HG03045 (cell line): ENCODE data around the gene CFAP97.
"Not testable (repeated sequence)": the region's sequence is repeated elsewhere in the genome, so short reads cannot be mapped to it uniquely, and the experiment has no call there.

Experiments used
- ATAC-seq: cut with Tn5 transposase; IDR thresholded peaks from one replicate; pipeline ENCODE4 v1.9.1; 2021; ENCODE audit warnings: mild to moderate bottlenecking, moderate library complexity; ENCODE audit not compliant: unreplicated experiment

CFAP97 gene

DNA sequence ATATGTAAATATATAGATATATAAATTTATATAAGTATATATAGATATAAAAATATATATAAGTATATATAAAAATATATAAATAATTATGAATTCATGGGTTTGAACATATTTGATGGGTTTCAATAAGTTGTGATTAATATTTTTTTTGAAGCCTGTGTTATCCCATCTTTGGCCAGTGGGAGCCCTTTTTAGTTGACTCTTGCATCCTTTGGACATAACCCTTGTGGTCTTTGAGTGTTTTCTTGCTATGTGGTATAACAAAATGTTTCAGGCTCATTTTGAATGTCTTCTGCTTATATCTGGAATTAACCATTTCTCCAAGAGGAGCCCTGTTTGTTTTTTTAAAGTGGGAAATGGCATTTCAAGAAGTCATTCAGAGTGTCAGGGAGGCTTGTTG is 20.8 kb upstream of the CFAP97 start:
- no peak for ATAC-seq

DNA sequence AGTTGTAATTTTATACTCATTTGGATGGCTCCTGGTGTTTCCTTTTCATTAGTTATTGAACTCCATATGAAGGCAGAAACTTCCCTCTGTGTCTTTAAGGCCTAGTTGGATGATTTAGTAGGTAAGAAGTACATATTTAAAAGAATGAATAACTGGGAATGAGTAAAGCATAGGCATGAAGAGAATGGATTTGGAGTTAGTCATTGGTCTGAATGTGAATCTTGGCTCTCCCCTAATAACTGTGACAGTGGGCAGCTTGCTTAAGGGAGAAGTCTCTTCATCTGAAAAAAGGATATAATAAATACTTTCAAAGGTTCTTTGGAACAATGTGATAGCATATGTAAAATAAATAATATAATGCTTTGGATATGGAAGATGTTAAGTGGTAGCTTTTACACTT is 18.8 kb upstream of the CFAP97 start:
- ATAC-seq, result no peak

DNA sequence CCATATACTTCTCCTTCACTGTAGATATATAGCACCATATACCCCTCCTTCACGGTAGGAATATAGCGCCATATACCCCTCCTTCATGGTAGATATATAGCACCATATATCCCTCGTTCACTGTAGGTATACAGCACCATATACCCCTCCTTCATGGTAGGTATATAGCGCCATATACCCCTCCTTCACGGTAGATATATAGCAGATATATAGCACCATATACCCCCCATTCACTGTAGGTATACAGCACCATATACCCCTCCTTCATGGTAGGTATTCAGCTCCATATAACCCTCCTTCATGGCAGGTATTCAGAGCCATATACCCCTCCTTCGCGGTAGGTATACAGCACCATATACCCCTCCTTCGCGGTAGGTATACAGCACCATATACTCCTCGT is 18.1 kb upstream of the CFAP97 start:
- ATAC-seq, result no peak

DNA sequence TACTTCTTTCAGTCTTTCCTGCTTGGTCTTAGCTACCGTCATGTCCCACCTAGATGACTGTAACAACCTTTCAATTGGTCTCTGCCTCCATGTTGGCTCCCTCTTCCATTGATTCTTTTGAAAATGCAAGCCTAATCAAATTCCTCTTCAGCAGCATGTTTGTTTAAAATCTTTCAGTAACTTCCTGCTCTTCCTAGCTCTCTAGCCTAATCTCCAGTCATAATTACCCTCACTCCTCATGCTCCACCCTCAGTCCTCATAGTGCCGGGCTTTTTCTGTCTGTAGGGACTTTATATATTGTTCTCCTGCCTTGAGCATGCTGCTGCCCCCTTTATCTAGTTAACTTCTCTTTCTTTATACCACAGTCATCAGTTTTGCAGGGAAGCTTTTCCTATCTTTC is 17.7 kb upstream of the CFAP97 start:
- no peak for ATAC-seq

DNA sequence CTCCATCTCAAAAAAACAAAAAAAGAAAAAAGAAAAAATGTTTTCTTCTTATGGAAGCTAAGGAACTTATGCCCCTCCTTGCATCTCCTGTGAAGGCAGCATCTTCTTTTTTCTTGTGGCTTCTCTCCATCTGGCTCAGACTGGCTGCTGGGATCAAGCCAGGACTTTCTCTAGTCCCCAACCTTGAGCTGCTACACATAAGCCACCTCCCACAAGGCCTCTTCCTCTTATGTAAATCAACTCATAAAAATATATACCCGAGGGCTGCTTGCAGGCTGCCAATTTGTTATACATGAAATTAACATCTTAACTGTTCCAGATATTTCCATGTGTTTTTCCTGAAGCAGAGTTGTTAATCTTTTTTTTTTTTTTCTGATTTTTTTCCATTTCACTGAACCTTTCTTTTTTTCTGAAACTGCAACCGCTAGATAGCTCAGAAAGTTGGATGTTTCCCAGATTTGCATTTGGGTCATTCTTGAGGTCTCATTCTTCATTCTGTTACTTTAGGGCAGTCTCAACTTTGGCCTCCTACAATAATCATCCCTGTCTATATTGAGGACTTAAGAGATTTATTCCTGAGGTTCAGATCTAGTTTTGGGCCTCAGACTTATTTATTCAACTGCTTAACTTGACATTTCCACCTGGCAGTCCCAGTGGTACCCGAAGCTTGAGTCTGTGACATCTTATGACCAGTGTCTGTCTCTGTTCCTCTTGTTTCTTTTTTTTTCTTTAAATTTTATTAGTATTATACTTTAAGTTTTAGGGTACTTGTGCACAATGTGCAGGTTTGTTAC is 15.9 kb upstream of the CFAP97 start:
- ATAC-seq, result peak; percentile 82

DNA sequence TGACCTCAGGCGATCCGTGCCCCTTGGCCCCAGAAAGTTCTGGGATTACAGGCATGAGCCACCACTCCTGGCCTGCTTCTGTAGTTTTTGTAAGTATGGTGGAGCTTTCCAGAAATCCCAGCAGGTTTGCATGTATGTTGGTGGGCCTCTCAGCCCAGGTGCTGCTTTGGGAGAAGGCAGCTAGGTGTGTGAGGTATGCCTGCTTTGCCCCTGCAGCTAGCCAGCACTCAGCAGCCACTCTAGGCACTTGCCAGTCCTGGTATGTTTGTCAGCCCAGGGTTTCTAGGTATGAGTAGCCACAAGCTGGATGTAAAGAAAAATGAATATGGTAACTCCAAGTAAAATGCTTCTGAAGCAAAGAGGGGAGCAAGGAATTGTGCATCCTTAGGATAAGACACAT is 14.5 kb upstream of the CFAP97 start:
- ATAC-seq, result no peak

DNA sequence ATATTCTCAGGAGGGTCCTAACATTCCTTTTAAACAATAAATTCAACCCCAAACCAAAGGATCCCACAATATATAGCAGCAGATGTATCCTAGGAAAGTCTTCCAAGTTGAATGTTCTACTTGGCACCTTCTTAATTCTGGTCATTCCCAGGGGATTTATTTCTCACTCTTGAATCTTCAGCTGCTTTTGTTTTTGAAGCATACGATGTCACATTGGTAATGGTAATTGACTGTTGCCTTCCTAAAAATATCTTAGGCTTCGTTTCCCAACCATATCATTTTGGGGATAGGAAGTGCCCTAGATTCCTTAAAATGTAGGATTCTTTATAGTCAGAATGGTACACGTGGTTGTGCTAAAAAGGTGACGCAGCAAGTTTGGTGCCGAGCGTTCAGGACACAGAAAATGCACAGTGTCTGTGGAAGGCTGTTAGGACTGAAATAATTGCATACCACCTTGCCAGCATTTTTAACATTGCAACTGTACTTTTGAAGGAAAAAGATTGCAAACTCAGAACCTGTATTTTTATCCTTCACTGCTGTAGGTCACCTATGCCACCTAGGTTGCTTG is 13.7 kb upstream of the CFAP97 start:
- ATAC-seq, result no peak

DNA sequence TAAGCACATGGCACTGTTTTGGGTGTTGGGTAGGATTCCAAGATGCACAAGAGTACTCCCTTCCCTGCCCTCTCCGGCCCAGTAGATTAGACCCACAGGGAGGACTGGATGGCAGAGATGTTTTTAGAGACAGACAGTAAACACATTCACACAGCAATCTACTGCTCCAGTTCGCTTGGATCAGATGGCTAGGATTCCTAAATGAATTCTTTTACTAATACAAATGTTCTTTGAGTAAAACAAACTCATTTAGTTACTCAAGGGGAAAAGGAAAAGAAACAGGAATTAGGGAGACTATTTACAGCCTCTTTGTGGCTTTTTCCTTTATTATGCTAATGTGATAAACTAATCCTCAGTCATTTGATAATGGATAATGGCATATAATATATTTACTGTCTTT is 11.5 kb upstream of the CFAP97 start:
- no peak for ATAC-seq

DNA sequence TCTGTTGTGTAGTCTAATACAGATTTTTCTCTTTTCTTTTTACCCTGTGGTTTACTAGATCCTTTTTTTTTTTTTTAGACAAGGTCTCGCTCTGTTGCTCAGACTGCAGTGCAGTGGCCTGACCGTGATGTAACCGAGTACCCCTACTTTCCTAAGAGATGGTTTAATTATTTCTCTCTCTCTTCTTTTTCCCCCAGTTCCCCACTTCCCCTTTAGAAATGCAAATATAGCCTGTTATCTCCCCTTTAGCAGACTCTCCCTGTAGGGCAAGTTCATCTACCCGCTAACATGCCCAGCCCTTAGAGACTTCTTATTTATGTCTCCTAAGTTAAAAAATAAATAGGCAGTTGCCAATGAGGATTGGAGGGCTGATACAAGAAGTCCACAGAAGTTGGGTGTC is 10.1 kb upstream of the CFAP97 start:
- no peak for ATAC-seq

DNA sequence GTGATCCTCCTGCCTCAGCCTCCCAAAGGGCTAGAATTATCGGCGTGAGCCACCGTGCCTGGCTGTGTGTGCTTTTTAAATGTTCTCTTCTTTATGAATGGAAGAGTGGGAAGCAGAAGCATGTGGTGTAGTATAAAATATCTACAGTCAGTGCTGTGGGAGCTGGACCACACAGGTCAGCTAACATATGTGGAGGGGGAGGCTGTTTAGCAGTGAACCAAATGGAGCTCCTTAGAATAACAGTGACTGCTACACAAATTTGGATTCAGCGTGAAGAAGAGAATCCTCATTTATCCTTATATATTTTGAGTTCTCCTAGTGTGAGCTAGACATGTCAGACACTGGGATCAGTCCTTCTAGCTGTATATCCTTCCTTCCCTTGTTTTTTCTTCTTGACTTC is 8.8 kb upstream of the CFAP97 start:
- ATAC-seq, result no peak

DNA sequence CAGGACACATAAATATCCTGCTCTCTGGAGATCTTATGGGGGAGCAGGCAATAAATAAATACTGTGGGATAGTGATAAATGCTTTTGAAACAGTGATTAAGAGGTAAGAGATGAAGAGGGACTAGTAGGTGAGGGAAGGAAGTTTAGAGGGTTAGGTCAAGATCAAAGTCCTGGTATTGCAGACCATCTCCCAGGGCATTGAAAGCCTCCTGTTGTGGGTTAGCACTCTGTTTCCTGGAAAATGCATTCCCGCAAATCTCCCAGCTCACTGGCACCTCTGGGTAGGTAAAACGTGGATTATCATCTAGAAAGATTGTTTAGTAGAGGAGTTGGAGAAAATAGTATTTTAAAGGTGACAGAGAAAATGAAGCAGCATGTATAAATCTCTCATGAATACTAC is 7.8 kb upstream of the CFAP97 start:
- no peak for ATAC-seq

DNA sequence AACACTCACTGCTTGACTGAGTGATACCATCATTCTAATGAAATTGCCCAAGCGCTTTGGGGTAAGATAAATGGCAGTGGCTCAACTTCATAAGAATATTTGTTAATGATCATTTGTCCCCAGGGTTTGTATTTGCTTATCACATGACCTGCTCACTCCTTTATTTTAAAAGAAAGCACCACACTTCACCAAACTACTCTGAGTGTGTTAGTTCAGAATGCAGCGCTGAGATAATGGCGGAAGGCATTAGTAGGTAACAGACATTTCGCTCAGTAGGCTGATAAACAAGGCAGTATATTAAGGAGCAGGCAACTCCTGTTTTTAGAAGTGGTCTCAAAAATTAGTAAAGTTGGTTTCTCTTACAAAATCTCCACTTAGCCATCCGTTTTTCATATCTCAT is 7.2 kb upstream of the CFAP97 start:
- no peak for ATAC-seq

DNA sequence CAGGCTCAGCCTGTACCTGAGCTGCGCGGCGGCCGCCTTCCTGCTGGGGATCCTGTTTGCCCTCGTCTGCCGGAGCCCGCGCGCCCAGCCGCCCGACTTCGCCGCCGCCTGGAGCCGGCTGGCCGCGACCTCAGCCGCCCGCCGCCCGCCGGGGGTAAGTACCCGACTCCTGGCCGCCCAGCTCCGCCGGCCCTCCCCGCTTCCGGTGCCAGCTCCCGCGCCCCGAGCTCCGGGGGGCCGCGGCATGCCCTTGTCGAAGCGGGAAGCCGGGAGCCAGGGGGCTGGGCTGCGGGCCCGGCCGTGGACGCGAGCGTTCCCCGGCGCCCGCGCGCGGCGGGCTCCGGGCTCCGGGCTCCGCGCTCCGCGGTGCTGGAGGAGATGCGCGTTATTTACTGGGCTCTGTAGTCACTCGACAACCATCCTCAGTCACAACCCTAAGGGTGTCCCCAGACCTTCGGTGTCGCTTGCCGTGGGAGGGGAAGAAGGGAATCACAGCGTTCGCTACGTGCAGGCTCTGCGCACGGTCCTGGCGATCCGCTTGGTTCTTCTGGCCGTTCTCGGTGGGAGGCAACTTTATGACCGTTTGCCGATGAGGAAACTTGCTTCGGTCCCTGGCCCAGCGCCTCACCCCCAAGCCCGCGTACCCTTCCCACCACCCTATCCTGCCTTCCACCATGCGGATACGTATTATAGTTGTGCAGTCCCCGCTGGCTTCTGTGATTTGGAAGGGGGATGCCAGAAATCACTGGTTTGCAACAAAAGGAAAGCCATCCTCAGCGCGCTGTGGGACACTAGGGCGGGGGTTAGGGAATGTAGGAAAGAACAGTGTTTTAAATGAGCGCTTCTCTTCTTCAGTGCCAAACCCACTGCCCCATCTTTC is 6.5 kb upstream of the CFAP97 start:
- peak; percentile 29 for ATAC-seq

DNA sequence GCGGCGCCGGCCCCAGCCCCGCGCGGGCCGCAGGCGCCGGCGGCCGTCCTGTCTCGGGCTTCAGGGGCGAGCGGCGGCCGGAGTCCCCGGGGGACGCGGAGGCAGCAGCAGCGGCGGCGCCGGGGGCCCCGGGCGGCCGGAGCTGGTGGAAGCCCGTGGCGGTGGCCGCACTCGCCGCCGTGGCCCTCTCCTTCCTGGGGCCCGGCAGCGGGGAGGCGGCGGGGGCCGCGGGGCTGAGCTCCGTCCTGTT is 6.0 kb upstream of the CFAP97 start:
- ATAC-seq, result peak; percentile 31

DNA sequence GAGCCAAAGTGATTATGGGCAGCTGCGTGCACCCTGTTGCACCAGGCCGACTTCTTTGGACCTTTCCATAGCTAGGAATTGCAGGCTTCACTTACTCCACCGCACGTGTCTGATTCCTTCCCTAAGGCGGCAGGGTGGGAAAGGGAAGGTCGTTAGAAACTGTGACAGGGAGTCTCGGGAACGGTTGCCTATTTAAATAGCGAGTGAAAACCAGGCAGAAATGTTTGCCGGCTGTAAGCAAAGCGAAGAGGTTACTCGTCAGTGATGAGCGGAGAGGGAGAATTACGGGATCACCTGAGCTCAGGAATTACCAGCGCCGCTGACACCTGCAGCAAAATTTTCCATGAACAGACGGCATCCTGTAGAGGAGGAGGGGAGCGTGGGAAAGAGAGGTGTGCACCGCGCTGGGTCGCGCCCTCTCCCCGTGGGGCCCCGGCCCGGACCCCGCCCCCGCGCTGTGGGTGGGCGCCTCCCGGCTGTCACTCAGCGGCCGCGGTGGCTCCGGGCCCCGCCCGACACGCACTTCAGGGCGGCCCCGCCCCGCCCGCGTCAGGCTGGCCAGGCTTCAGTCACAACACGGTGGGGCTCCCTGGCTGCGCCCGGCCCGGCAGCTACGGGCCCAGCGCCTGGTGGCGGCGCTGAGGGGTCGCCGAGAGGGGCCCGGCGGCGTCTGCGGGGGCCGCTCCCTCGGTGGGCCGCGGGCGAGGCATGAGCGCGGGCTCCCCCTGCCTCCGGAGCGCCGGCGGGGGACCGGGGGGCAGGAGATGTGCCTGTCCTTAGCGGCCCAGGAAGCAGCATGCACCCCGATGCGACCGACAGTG is 5.4 kb upstream of the CFAP97 start, which contains the start of gene SNX25:
Gene SNX25, plus strand, starts transcription at position 568 of the 821 bp plus-strand sequence. Its CDS starts 229 bp downstream, at position 797.
- ATAC-seq, result peak; percentile 87

DNA sequence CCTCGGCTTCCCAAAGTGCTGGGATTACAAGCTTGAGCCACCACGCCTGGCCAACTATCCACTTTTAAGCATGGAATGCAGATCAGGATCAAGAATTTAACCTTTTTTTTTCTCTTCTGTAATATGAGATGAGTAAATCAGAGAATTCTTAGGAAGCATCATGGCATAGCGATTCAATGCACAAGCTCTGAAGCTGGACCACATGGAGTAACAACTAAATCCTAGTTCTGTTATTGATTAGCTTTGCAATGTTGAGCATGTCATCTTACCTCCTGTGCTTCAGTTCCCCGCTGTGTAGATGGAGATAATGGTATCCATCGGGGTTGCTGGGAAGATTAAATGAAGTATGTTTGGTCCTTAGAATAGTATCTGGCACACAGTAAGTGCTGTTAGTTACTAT is 3.7 kb upstream of the CFAP97 start:
- ATAC-seq, result no peak

DNA sequence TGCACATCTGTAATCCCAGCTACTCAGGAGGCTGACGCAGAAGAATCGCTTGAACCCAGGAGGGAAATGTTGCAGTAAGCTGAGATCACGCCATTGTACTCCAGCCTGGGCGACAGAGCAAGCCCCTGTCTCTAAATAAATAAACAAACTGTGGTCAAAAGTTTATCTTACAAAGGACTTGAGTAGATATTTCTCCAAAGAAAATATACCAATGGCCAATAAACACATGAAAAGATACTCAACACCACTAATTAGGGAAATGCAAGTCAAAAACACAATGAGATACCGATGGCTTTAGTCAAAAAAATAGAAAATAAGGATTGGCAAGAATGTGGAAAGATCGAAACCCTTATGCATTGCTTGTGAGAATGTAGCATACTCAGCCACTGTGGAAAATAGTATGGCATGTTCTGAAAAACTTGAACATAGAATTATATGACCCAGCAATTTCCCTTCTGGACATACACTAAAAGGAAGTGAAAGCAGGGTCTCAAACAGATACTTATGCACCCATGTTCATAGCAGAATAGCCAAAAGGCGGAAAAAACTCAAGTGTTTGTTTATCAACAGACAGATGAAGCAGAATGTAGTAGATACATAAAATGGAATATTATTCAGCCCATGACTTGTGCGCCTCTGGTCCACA is 2.0 kb upstream of the CFAP97 start:
- no peak for ATAC-seq

DNA sequence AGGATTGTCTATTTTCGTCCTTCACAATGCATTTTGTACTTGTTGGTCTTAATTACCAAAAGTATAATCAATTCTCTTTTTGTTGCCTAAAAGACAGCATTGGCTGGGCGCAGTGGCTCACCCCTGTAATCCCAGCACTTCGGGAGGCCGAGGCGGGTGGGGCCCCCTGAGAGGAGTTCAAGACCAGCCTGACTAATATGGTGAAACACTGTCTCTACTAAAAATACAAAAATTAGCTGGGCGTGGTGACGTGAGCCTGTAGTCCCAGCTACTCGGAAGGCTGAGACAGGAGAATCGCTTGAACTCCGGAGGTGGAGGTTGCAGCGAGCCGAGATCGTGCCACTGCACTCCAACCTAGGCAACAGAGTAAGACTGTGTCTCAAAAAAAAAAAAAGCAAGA is 1.3 kb upstream of the CFAP97 start:
- ATAC-seq, result not testable (repeated sequence)

DNA sequence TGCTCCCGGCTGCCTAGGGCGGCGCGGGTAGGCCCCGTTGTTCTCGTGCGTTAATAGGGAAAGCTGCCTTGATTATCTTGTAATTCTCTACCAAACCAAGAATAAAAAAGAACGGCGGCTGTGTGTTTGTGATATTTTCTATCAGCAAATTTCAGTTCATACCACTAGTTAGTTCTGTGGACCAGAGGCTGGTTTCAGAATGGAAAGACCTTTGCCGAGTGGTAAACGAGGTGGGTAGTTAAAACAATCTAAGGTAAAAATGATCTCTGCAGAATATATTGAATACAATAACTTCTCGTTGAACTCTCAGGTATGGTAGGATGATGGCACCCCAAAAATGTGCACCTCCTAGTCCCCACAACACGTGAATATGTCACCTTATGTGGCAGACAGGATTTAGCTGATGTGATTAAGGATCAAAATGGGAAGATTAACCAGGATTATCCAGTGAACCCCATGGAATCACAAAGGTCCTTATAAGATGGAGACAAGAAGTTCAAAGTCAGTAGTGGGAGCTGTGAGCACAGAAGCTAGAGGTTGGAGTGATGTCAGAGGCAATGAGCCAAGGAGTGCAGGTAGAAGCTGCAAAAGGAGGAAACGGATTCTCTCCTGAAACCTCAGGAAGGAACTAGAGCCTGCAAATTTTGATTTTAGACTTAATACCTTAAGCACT is 574 bp upstream of the CFAP97 start:
- no peak for ATAC-seq

DNA sequence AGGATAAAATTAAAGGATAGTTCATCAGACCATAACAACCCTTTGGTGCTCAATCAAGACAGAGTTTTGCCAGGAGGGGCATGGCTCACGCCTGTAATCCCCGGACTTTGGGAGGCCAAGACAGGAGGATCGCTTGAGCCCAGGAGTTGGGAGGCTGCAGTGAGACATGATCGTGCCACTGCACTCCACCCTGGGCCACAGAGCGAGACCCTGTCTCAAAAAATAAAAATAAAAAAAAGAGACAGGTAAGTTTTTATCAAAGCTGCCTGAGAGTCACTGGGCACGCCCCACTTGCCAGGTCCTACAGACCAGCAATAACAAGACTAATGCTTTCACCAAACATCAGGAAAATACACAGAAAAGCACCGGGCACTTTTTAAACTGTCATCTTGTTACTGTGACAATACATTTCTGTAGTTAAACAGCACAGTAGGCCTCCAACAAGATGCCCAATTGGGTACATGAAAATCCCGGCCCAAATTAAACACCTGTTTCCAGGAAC is 765 bp downstream of the CFAP97 start:
- ATAC-seq, result peak; percentile 10
